Omental fat pad (tissue), 4 donors: ENCODE results near the gene CENPB. TPM values are rescaled to one million over a fixed set of nuclear protein-coding genes. Genes with fewer than 3 reads are reported as not detected.

Experiments
- ATAC-seq: fragments of 150-250 bp; one replicate; pipeline ENCODE4 v1.9.1; 2016; ENCODE audit warnings: mild to moderate bottlenecking, moderate library complexity; ENCODE audit not compliant: low FRiP score
- DNase-seq: peaks from one replicate; pipeline ENCODE4 v3.0.0-alpha.2; 2019; ENCODE audit warnings: low spot score
- CTCF ChIP-seq, 3 donors: fragments of 450-650 bp; IDR thresholded peaks; one replicate each; pipeline ENCODE4 v1.5.1; 2016 to 2017; ENCODE audit warnings: antibody characterized with exemption in 3 of 3, mild to moderate bottlenecking in 3 of 3, moderate library complexity in 2 of 3
- total RNA-seq, 4 donors: library from RNA; depleted of rRNA; stranded (reverse); fragments of >200 nt; gene quantifications; one replicate each; pipeline ENCODE4 v1.1.0, GENCODE V29; 2016

Gene CENPB
- total RNA-seq, 4 donors from 2014 or later = 52.2 to 98.4 (median 76.8) TPM

- DNase-seq (no peak), ATAC-seq (no peak)
- TF ChIP-seq CTCF (IDR thresholded peaks at IDR 0.05) = no peak
Observed at GRCh38 chr20:3740615-3741301, 45.8 kb downstream of the CENPB start.

GRCh38 chr20:3739926-3740451 is 46.6 kb downstream of the CENPB start:
- ATAC-seq = no peak
- DNase-seq = no peak
- TF ChIP-seq CTCF (IDR thresholded peaks at IDR 0.05) = no peak

GRCh38 chr20:3739054-3739925 is 47.2 kb downstream of the CENPB start:
- DNase-seq (no peak), ATAC-seq (no peak)
- no peak for TF ChIP-seq CTCF (IDR thresholded peaks at IDR 0.05)

- no peak for ATAC-seq
- TF ChIP-seq CTCF (IDR thresholded peaks at IDR 0.05) = no peak
- no peak for DNase-seq
Observed at GRCh38 chr20:3738111-3739053, 48.2 kb downstream of the CENPB start.

GRCh38 chr20:3735768-3736167 is 50.8 kb downstream of the CENPB start:
- ATAC-seq (no peak), DNase-seq (no peak)
- TF ChIP-seq CTCF (IDR thresholded peaks at IDR 0.05) = no peak

- no peak for DNase-seq
- TF ChIP-seq CTCF (IDR thresholded peaks at IDR 0.05) = no peak
- no peak for ATAC-seq
Observed at GRCh38 chr20:3734111-3734843, 52.3 kb downstream of the CENPB start.
